Measurements from ENCODE around the gene BLVRB.

DNA sequence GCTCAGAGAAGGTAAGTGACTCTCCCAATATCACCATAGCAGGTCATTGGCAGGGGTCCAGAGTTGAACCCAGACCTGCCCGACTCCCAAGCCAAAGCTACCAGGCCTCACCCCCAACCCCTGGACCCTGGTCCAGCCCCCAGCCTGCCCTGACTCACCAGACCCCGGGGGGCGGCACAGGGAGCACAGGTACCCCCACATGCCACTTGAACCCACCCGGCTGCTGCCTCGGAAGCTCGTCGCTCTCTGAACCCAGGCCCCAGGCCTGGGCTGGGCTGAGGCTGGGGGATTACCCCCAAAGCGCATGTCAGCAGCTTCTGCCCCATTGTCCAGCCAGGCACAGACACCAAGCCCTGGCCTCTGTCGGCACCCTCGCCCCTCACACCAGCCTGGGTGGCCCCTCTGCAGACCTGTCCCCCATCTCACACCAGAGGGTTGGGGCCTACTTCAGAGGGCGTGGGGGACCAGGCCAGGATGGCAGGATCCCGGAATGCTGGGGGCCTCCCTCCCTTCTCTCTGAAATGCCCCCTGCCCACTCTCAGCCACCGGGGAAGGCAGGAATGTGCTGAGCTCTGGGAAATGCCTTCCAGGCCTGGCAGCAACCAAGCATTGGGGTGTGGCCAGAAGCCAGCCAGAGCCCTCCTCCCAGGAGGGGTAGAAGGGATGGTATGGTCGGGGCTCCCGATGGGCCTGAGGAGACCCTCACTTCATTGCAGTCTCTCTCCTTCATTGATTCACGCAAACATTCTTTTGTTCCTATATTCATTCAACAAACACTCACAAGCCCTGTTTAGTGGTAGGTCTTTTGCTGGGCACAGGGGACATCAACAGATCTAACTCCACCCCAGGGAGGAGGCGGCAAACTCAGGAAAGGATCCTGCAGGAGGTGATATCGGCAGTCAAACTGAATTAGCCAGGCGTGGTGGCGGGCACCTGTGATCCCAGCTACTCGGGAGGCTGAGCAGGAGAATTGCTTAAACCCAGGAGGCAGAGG, 50.7 kb downstream of the BLVRB start:
- TF ChIP-seq, protein P1, sequence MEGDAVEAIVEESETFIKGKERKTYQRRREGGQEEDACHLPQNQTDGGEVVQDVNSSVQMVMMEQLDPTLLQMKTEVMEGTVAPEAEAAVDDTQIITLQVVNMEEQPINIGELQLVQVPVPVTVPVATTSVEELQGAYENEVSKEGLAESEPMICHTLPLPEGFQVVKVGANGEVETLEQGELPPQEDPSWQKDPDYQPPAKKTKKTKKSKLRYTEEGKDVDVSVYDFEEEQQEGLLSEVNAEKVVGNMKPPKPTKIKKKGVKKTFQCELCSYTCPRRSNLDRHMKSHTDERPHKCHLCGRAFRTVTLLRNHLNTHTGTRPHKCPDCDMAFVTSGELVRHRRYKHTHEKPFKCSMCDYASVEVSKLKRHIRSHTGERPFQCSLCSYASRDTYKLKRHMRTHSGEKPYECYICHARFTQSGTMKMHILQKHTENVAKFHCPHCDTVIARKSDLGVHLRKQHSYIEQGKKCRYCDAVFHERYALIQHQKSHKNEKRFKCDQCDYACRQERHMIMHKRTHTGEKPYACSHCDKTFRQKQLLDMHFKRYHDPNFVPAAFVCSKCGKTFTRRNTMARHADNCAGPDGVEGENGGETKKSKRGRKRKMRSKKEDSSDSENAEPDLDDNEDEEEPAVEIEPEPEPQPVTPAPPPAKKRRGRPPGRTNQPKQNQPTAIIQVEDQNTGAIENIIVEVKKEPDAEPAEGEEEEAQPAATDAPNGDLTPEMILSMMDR (IDR thresholded peaks at IDR 0.05), result no peak
- no peak for TF ChIP-seq EP300 (IDR thresholded peaks at IDR 0.05)

Data from esophagus muscularis mucosa (tissue), 3 donors.